HG02938 (cell line): ENCODE measurements around the gene IGBP1.
"Not testable (repeated sequence)": the region's sequence is repeated elsewhere in the genome, so short reads cannot be mapped to it uniquely, and the experiment has no call there.

Source experiments
- ATAC-seq: cut with Tn5 transposase; IDR thresholded peaks from one replicate; pipeline ENCODE4 v1.9.1; 2021; ENCODE audit warnings: mild to moderate bottlenecking, moderate library complexity; ENCODE audit not compliant: unreplicated experiment

IGBP1 gene

DNA sequence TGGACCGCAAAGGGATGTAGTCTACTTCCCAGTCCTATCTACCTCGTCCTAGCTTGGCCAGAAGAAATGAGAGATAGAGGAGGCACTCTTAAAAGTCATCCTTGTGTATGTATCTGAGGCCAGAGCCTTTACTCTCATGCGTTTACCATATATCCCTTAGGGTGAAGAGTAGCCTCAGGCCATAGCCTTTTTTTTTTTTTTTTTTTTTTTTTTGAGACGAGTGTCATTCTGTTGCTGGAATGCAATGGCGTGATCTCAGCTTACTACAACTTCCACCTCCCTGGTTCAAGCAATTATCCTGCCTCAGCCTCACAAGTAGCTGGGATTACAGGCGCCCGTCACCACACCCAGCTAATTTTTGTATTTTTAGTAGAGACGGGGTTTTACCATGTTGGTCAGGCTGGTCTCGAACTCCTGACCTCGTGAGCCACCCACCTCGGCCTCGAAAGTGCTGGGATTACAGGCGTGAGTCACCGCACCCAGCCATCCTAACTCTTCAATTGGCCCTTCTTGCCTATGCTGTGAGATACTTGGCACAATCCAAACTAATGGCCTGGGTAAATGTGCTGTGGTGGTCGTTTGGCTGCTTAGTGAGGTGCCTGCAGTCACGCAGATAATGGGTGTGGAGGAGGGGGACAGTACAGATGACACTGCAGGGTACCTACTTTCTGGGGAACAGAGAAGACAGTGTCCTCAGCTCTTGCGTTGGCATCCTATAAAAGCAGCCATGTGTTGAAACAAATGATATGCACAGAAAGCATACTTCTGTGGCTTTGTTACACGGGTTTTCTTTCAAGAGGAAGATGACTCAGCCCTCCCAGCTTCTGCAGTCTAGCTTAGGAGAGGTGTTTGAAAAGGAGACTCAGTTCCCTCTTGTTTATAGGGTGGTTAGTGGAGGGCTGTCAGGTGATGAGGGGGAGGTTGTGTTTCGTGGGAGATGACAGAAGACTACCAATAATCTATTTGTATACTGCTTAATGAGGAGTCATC, 33.6 kb downstream of the IGBP1 start:
- ATAC-seq = no peak

DNA sequence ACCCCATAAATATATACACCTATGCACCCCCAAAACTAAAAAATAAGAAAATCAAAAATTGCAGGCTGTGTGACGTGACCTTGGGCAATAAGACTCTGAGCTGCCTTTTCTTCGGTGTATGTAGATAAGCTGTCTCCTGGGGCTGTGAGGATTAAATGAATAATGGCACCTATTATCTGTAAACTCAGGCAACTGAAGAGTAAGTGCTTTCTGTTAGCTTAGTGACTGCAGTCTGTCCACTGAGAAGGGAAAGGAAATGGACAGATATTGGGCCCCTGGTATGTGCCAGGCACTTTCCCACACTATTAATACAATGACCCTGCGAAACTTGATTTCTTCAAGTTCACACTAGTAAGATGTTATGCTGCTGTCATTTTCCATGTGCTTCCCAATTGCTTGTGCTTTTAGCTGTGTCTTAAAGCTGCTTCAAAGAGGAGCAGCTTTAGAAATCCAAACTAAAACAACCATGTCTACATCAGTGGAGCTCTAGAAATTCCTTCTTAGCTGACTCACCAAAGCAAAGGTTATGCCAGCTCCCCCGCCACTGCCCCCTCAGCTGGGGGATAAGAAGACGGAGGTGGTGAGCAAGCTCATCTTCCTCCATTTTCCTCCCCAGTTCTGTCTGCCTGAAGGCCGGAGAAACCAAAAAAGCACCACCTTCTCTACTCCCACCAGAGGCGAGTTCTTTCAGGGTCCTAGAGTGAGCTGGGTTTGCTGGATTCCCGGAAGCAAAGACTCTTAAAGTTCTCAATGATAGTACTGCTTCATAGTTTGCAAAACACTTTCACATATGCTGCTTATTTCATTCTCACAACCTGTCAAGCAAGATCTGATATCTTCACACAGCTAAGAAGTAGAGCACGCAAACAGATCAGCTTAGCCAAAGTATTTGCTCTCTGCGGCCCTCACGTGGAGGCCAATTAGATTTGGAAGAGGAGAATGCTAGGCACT, 35.3 kb downstream of the IGBP1 start:
- ATAC-seq = no peak

DNA sequence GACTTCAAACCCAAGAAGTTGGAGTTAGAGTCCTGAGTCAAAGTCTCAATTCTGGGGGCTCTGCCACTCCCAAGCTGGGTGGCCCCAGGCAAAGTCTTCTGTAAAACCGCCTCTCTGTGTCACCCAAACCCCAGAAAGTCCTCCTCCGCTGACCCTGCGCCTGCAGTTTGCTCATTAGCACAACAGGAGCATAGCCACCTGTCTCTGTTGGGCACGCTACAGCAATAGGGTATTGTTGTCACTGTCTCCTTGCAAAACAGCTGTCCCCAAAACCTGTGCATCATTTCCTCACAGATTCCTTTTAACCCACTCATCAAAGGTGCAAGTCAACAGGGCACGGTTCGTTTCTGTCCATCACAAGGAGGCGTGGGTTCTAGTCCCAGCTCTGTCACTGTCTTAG, 36.0 kb downstream of the IGBP1 start:
- no peak for ATAC-seq

DNA sequence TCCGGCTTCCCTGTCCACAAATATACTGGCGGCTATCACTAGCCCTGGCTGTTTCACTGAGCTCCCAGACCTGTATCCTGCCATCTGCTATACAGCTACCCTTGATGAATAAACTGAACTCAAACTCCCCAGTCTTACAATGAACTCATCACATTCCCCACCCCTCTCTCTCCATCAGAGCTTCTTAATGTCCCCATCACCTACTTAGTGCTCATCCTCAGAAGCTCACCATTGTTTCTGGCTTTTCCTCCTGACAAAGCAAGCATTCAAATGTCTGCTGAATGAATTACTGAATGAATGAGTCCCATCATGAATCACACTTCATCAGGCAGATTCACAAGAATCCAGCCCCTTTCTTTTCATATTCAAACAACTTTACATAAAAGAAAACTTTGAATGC, 38.4 kb downstream of the IGBP1 start:
- ATAC-seq = no peak

GRCh38 chrX:70172221-70172620, 39.0 kb downstream of the IGBP1 start:
- no peak for ATAC-seq

DNA sequence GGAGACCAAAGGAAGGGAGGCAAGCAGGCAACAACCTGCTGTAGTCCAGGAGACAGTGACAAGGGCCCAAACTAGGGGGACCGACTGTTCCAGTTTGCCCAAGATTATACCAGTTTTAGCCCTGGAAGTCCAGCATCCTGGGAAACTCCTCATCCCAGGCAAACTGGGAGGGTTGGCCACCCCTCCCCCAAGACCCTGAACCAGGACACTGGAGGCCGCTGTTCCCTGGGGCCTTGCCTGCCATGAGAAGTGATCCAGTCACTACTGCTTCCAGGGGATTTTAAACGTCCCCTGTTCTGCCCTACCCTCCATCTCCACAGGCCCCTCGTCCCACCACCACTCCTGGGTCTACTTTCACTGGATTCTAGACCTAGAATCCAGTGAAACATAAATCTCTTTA, 39.7 kb downstream of the IGBP1 start:
- no peak for ATAC-seq

- no peak for ATAC-seq
Observed at GRCh38 chrX:70174754-70175153, 41.5 kb downstream of the IGBP1 start.

GRCh38 chrX:70175338-70175737, 42.1 kb downstream of the IGBP1 start:
- no peak for ATAC-seq

DNA sequence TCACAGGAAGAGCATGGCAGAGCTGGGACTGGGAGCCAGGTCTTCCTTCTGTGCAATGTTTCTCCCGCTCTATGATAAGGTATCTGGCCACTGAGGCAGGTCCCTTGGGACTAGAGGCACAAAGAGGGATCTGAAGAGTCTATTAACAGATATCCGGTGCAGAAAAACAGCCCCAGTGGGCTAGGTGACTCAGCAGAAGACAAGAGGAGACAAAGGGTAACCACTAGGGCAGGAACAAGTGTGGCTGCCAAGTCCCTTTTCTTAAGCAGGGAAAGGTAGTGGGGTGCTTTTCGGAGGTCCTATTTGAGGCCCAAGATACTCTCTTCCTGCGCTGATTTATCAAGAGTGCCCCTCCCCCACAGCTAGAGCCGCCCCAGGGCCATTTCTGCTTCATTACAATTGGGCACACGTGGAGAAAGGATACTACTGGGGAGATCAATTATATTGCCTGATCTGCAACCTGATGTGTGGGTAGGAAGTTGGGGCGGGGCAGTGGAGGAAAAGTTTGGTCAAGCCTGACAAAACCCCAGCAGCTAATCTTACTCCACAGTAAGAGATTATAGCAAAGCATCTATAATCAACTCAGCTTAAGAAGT, 43.8 kb downstream of the IGBP1 start, which contains the start of gene DGAT2L6:
Gene DGAT2L6 (plus strand): TSS at position 546 of the 596 bp plus-strand sequence. CDS start 100 bp downstream, outside the sequence.
- peak; percentile 70 for ATAC-seq

DNA sequence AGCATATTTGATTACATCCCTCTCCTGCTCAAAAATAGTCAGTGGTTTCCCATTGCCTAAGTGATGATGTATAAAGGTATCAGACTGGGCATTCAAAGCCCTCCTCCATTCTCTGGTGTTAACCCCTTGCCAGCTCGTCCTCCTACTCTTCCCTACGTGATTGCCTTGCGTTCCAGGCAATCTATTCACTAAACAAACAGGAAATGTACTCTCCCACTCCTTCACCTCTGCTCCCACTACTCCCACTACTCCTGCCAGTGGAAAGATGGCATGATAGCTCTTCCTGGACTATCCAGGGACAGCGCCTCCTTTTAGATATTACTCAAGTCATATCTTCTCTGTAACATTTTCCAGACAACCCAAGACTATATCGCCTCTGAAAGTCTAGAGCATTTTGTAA, 49.8 kb downstream of the IGBP1 start:
- ATAC-seq = no peak

DNA sequence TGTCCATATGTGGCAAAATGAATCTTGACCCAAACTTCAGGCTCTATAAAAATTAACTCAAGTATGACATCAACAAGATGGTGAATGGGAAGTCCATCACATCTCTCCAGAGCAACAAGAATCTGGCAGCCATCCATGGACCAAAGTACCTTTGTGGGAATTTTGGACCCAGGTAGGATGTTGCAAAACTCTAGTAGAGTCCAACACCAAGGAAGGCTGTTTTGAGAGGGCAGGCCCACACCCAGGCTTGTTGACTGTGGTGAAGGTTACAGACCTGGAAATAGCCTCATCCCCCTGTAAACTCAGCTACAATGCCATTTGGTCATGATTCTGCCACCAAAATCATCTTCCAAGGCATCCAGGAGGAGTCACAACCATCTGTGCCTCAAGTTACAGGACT, 57.0 kb downstream of the IGBP1 start:
- ATAC-seq = no peak

DNA sequence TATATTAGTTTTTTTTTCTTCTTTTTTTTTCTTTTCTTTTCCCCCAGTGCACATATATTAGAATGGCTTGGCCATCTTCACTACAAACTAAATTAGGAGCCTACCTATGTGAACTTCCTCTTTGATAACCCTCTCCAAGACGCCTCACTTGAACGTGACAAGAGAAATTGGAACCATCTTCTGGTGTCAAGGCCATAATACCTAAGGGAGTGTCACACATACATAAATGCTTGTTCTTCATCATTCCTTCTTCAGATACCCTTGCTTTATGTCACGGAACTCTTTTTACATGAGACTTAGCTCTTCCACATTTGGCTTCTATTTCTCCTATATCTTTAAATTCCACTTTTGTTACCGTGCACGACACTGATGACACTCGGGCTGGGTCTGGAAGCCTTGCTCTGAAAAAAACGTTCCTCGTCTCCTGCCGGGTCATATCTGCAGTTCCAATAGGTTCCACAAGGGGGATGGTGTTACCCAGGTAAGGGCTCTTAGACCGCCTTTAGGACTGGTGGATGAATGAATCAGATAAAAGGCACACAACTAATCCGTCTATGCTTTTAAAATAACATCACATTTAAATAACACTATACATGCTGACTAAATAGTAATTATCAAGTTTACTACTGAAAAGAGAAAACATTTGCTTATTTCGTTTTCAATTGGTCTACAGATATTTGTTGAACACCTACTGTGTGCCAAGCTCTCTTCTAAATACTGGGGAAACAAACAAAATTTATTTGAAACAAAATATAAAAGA, 63.9 kb downstream of the IGBP1 start:
- ATAC-seq = no peak

- ATAC-seq = no peak
Observed at GRCh38 chrX:70201732-70202131, 68.5 kb downstream of the IGBP1 start.

DNA sequence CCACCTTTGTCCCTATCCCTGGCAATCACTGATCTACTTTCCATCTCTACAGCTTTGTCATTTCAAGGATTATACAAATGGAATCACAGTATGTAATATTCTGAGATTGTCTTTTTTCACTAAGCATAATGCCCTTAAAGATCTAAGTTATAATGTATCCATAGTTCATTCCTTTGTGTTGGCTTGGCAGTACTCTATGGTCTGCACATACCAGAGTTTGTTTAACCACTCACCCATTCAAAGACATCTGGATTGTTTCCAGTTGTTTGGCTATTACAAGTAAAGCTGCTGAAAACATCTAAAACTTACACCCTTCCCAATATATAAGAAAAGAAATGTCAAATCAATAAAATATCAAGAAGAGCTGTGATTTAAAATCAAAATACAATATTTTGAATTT, 75.2 kb downstream of the IGBP1 start:
- ATAC-seq = no peak

- ATAC-seq = not testable (repeated sequence)
Observed at GRCh38 chrX:70209570-70209969, 76.3 kb downstream of the IGBP1 start.
